Activated naive CD8-positive, alpha-beta T cell treated with anti-CD3 and anti-CD28 coated beads for 36 hours (primary cell): ENCODE data around the gene ENG. TPM values are rescaled to one million over a fixed set of nuclear protein-coding genes. Genes with fewer than 3 reads are reported as not detected.
A peak's percentile ranks its signal among the peaks of the same experiment; 100 is the strongest.

Experiments
- DNase-seq: peaks from one replicate; pipeline ENCODE4 v3.0.0; 2021
- H3K27ac Mint-ChIP-seq: one replicate; pipeline ENCODE4 v1.8.0; 2022; ENCODE audit warnings: mild to moderate bottlenecking, moderate library complexity, mixed read lengths
- H3K27me3 Mint-ChIP-seq: one replicate; pipeline ENCODE4 v1.8.0; 2022; ENCODE audit warnings: mild to moderate bottlenecking, mixed read lengths
- H3K36me3 Mint-ChIP-seq: one replicate; pipeline ENCODE4 v1.8.0; 2021; ENCODE audit warnings: mild to moderate bottlenecking, mixed read lengths
- H3K4me1 Mint-ChIP-seq: one replicate; pipeline ENCODE4 v1.8.0; 2021; ENCODE audit warnings: mixed read lengths
- H3K4me3 Mint-ChIP-seq: one replicate; pipeline ENCODE4 v1.8.0; 2022; ENCODE audit warnings: mild to moderate bottlenecking, moderate library complexity, mixed read lengths
- H3K9me3 Mint-ChIP-seq: one replicate; pipeline ENCODE4 v1.8.0; 2022; ENCODE audit warnings: mixed read lengths
- total RNA-seq, 2 experiments: library from RNA; stranded (reverse); gene quantifications; one replicate each; pipeline ENCODE4 v1.2.3, GENCODE V29; 2021

The ENG gene
- total RNA-seq, 2 experiments from 2014 or later = 17.7 to 18.8 TPM

DNA sequence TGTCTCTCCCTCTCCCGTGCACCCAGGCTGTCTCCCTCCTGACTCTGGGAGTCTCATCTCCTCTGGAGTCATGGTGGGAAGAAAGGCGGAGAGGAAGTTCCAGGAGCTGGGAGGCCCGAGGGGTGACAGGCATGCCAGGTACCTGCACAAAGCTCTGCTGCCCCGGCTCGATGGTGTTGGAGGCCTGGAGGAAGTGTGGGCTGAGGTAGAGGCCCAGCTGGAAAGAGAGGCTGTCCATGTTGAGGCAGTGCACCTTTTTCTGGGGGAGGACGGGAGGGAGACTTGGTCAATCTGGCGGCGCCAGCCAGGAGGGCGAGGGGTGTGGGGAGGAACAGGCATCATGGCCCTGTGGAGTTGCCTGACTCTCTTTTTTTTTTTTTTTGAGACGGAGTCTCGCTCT is 35.9 kb downstream of the ENG start:
- Mint-ChIP-seq H3K27me3 (no peaks in the 10 kb centered on the region), H3K9me3 (no peaks in the 10 kb centered on the region), H3K4me3 (no peak overlapping the region), H3K27ac (no peak overlapping the region), H3K36me3 (no peaks in the 10 kb centered on the region), H3K4me1 (no peaks in the 10 kb centered on the region)
- DNase-seq = no peak

DNA sequence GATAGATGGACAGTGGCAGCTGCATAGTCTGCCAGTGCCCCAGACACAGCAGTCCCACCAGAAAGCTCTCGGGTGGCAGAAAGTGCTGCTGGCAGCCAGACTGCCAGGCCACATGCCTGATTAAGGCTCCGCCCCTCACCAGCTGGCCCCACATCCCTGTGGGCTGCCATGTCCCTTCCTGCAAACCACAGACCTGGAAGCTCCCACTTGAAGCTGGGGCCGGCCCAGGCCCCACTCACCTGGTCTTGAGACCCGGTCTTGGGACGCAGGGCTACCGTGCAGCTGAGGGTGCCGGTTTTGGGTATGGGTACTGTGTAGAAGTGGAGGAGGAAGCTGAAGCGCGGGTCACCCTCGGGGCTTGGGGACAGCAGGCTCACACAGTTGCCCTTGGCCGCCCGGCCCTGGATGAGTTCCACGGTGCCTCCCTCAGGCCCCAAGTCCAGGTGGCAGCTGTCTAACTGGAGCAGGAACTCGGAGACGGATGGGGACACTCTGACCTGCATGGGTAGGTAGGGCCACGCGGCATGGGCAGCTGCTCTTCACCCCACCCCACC is 36.5 kb downstream of the ENG start:
- H3K27ac Mint-ChIP-seq = no peak overlapping the region
- no peaks in the 10 kb centered on the region for H3K9me3 Mint-ChIP-seq
- no peak overlapping the region for H3K4me3 Mint-ChIP-seq
- H3K4me1 Mint-ChIP-seq = no peaks in the 10 kb centered on the region
- DNase-seq = no peak
- no peaks in the 10 kb centered on the region for H3K27me3 Mint-ChIP-seq
- no peaks in the 10 kb centered on the region for H3K36me3 Mint-ChIP-seq

DNA sequence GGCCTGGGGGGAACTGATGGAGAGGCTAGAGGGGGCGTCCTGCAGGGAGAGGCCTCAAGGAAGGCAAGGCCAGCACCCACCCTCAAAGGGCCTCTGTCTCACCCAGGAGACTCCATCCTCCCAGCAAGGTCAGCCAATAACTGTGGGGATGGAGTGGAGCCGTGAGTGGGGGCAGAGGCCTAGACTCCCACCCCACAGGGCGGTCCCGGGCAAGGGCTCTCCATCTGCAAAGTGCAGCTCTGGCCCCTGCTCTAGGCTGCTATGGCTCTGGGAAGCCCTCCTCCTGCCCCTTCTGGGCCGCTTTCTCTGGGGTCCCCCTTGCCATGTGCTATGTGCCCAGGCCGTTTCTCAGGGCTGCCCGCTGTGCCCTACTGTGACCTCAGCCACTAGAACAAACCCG is 37.7 kb downstream of the ENG start:
- H3K4me1 Mint-ChIP-seq = no peaks in the 10 kb centered on the region
- H3K4me3 Mint-ChIP-seq = no peak overlapping the region
- no peaks in the 10 kb centered on the region for H3K27me3 Mint-ChIP-seq
- DNase-seq = no peak
- H3K9me3 Mint-ChIP-seq = no peaks in the 10 kb centered on the region
- no peak overlapping the region for H3K27ac Mint-ChIP-seq
- no peaks in the 10 kb centered on the region for H3K36me3 Mint-ChIP-seq

DNA sequence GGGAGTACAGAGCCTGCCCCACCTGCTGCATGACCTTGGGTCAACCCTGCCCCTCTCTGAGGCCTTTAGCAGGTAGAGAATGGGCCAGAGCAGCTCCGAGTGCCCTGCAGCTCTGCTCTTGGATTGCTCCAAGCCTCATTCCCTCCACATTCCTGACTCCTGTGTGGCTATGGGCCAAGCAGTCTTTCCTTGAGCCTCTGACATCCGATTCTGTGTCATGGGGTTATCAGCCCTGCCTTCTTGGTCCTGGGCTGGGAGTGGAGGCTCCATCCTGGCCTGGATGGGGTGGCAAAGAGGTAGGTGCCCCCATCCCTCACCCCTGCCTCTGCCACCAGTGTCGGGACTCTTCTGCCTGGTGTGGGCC is 38.1 kb downstream of the ENG start:
- no peaks in the 10 kb centered on the region for H3K9me3 Mint-ChIP-seq
- H3K4me3 Mint-ChIP-seq = no peak overlapping the region
- H3K4me1 Mint-ChIP-seq = no peaks in the 10 kb centered on the region
- DNase-seq = no peak
- H3K36me3 Mint-ChIP-seq = no peaks in the 10 kb centered on the region
- H3K27me3 Mint-ChIP-seq = no peaks in the 10 kb centered on the region
- no peak overlapping the region for H3K27ac Mint-ChIP-seq

DNA sequence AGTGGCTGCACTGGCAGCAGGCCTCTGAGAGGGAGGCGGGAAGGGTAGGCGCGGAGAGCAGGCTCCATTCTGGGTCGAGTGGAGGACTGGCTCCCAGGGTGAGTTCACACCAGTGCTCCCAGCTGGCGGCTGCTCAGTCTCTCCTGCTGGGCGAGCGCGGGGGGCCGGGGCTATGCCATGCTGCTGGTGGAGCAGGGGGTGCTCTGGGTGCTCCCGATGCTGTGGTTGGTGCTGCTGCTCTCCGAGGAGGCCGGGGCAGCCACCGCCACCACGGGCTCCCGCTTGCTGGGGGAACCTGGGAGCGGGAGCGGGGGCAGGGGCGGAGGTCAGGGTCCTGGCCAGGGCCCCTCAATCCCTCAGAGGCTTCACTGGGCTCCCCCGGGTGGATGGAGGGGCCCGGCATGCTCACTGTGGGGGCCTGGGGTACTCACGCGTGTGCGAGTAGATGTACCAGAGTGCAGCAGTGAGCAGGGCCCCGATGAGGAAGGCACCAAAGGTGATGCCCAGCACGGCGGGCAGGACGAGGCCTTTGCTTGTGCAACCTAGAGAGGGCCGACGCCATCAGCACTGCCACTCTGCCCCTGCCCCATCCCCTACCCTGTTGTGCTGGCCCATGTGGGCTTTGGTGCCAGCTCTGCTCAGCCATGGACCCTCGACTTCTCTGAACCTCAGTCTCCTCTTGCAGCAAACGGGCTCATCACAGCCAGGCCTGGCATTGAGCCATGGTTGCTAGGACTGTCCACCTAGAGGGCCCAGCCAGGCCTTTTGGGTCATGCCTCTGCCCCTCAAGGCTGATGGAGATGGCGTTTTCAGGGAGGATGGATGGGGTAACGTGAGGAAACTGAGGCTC is 38.7 kb downstream of the ENG start:
- Mint-ChIP-seq H3K27me3 (no peaks in the 10 kb centered on the region), H3K9me3 (no peaks in the 10 kb centered on the region), H3K36me3 (peaks cover under 1% of the 10 kb centered on the region), H3K4me1 (no peaks in the 10 kb centered on the region), H3K27ac (no peak overlapping the region), H3K4me3 (no peak overlapping the region)
- no peak for DNase-seq

DNA sequence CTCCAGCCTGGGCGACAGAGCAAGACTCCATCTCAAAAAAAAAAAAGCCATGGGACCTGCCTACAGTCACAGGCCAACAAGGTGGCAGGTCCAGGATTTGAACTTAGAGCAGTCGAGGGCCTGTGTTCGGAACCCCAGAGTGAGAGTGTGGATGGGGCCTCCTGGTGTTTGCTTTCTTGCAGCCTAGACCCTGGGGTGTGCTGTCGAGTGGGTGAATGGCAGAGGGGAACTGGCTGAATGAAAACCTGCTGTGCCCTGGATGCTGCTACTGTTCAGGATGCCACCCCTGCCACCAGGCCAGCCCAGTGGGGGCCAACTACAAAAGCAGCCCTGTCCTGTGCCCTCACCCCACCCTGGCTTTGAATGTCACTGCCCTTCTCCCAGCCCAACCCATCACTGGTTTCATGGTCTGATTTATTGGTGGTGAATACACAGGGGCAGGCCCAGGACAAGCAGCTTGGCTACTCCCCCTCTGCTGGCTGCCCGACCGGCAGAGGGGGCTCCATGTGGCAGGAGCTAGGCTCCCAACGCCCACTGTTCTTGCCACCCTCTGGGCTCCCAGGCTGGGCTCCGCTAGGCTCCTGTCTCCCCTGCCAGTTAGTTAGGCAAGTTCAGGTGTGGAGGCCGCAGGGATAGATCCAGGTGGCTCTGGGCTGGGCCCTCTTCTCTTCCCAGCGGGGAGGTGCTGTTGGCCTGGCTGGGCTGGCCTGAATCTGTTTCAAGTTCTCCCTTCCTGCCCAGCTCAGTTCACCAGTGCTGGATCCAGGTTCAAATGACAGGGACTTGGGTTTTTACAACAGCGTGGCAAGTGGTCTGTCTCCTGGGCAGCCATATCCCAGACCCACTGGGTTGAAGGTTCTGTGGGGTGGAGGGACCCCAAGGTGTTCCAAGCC is 39.6 kb downstream of the ENG start:
- no peak for DNase-seq
- H3K27me3 Mint-ChIP-seq = no peaks in the 10 kb centered on the region
- H3K36me3 Mint-ChIP-seq = peaks cover 3% of the 10 kb centered on the region
- no peak overlapping the region for H3K4me3 Mint-ChIP-seq
- H3K4me1 Mint-ChIP-seq = no peaks in the 10 kb centered on the region
- H3K27ac Mint-ChIP-seq = no peak overlapping the region
- H3K9me3 Mint-ChIP-seq = no peaks in the 10 kb centered on the region

DNA sequence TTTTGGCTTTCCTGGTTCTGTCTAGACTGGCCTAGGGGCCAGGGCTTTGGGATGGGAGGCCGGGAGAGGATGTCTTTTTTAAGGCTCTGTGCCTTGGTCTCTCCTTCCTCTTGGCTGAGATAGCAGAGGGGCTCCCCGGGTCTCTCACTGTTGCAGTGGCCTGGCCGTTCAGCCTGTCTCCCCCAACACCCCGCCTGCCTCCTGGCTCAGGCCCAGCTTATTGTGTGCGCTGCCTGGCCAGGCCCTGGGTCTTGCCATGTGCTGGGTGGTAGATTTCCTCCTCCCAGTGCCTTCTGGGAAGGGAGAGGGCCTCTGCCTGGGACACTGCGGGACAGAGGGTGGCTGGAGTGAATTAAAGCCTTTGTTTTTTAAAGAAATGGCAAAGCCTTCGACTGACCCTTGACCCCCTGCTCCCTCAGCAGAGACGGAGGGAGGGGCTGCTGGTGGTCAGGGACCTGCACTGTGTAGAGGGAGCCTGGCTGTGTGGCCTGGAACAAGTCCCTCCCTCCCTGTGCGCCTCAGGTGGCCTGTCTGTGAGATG is 40.7 kb downstream of the ENG start:
- peaks cover 3% of the 10 kb centered on the region for H3K36me3 Mint-ChIP-seq
- DNase-seq = no peak
- H3K27ac Mint-ChIP-seq = no peak overlapping the region
- H3K27me3 Mint-ChIP-seq = no peaks in the 10 kb centered on the region
- H3K4me3 Mint-ChIP-seq = no peak overlapping the region
- no peaks in the 10 kb centered on the region for H3K4me1 Mint-ChIP-seq
- H3K9me3 Mint-ChIP-seq = no peaks in the 10 kb centered on the region

DNA sequence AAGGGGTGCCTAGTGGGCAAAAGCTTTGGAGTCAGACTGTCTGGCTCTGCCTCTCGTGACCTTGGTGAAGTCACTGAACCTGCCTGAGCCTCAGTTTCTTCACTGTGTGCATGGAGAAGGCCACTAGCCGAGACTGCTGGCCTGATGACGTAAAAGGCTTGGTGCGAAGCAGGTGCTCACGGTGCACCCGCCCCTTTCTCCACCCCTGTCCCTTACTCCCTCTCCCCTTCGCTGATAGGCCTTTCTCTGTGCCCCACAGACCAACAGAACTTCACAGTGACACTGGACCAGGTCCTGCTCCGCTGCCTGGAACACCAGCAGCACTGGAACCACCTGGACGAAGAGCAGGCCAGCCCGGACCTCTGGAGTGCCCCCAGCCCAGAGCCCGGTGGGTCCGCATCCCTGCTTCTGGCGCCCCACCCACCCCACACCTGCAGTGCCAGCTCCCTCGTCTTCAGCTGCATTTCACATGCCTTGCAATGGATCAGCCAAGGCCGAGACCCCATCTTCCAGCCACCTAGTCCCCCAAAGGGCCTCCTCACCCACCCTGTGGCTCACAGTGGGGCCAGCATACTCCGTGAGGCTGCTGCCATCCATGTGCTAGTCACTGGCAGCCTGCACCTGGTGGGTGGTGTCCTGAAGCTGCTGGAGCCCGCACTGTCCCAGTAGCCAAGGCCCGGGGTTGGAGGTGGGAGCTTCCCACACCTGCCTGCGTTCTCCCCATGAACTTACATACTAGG is 41.4 kb downstream of the ENG start:
- Mint-ChIP-seq H3K27me3 (no peaks in the 10 kb centered on the region), H3K27ac (peak overlapping the region; percentile 58), H3K4me1 (no peaks in the 10 kb centered on the region), H3K4me3 (no peak overlapping the region), H3K36me3 (peaks cover 3% of the 10 kb centered on the region), H3K9me3 (no peaks in the 10 kb centered on the region)
- DNase-seq = no peak

DNA sequence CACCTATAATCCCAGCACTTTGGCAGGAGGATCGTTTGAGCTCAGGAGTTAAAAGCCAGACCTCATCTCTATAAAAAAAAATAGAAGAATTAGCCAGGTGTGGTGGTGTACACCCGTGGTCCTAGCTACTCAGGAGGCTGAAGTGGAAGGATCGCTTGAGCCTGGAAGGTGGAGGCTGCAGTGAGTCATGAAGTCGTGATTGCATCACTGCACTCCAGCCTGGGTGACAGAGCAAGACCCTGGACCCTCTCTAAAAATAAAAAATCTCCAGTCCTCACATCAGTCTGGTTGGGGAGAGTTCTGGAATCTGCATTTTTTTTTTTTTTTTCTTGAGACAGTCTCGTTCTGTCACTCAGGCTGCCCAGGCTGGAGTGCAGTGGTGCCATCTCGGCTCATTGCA is 42.4 kb downstream of the ENG start:
- Mint-ChIP-seq H3K27ac (no peak overlapping the region), H3K4me1 (no peaks in the 10 kb centered on the region), H3K4me3 (no peak overlapping the region), H3K27me3 (no peaks in the 10 kb centered on the region), H3K9me3 (no peaks in the 10 kb centered on the region), H3K36me3 (peaks cover 3% of the 10 kb centered on the region)
- no peak for DNase-seq

DNA sequence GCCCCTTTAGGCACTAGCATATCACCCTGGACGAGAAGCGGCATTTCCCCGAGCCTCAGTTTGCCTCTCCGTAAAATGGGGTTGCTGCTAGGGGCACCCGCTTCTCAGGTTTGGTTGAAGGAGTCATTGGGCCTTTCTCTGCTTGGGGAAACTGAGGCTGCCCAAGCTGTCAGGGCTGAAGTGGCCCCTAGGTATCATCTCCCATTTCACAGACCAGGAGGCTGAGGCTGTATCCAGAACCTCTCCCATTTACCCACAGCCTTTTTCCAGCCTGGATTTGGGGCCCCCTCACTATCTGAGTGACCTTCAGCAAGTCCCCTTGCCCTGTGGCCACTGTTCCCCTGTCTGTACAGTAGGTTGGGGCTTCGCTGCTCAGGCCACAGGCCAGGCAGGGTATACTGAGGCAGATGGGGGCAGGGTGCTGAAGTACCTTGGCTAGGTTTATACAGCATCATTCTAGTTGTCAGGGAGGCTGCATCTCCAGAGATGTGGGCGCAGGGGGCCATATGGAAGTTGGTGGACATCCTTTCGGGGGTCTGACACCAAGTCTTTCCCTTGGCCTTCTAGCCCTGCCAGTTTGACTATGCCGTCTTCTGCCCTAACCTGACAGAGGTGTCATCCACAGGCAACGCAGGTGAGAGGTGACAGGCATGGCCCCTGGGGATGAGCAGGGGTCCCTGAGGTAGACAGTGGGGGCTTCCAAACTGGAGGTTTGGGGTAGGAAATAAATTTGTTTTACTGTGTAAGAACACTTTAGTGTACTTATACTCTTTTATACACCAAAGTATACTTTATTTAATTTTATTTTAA is 43.9 kb downstream of the ENG start:
- H3K27ac Mint-ChIP-seq = no peak overlapping the region
- H3K36me3 Mint-ChIP-seq = peaks cover 9% of the 10 kb centered on the region
- H3K4me3 Mint-ChIP-seq = no peak overlapping the region
- DNase-seq = no peak
- H3K9me3 Mint-ChIP-seq = no peaks in the 10 kb centered on the region
- H3K27me3 Mint-ChIP-seq = no peaks in the 10 kb centered on the region
- peaks cover 2% of the 10 kb centered on the region for H3K4me1 Mint-ChIP-seq

DNA sequence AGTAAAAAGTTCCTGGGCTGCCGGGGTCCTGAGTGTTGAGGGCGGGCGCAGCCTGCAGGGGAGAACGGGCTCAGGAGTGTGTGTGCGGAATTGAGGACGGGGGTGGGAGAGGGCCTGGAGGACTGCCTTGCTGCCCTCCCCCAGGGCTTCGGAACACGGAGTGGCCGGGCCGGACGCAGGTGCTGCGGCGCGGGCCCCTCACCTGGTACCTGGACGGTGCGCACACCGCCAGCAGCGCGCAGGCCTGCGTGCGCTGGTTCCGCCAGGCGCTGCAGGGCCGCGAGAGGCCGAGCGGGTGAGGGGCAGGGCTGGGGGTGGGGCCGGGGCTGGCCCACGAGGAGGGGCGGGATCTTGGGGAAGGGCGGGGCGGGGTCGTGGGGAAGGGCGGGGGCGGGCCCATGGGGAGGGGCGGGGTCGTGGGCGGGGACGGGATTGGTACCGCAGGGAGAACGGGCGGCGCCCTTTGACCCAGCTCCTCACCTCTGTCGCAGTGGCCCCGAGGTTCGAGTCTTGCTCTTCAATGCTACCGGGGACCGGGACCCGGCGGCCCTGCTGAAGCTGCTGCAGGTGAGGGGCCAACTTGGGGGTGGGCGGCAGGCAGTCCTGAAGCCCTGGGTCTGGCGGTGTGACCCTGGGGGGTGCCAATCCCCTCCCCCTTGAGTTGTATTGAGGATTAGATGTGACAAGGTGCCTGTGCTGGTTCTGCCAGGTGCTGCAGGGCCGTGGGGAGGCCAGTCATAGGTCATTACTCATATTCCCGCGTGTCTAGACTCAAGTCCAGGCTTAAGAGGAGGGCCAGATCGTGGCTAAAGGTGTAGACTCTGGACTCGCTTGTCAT is 44.7 kb downstream of the ENG start:
- H3K4me3 Mint-ChIP-seq = no peak overlapping the region
- no peak for DNase-seq
- peaks cover 9% of the 10 kb centered on the region for H3K36me3 Mint-ChIP-seq
- no peak overlapping the region for H3K27ac Mint-ChIP-seq
- peaks cover 2% of the 10 kb centered on the region for H3K4me1 Mint-ChIP-seq
- H3K9me3 Mint-ChIP-seq = no peaks in the 10 kb centered on the region
- H3K27me3 Mint-ChIP-seq = no peaks in the 10 kb centered on the region

DNA sequence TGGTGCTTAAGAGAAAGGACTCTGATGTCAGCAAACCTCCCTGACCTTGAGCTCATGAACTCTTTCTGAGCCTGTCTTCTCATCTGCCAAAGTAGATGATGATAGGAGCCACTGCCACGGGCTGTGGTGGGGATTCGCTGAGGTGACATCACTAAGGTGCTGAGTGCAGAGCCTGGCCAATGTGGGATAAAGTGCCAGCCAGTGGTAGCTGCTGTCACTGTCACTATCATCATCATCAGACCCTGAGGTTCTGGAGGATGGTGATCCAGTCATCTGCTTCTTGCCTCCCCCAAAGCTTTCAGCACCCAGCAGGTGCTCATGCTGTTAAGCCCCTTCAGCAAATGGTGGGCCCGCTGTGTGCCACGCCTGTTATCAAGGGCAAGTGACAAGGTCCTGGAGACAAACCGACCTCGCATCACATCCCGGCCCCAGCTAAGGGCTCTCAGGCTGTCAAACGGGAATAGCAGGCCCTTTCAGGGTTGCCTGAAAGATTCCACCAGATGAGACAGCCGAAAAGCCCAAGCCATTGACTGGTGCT is 45.4 kb downstream of the ENG start:
- H3K36me3 Mint-ChIP-seq = peaks cover 9% of the 10 kb centered on the region
- H3K4me3 Mint-ChIP-seq = no peak overlapping the region
- no peaks in the 10 kb centered on the region for H3K9me3 Mint-ChIP-seq
- no peak for DNase-seq
- H3K27ac Mint-ChIP-seq = no peak overlapping the region
- no peaks in the 10 kb centered on the region for H3K27me3 Mint-ChIP-seq
- peaks cover 5% of the 10 kb centered on the region for H3K4me1 Mint-ChIP-seq

DNA sequence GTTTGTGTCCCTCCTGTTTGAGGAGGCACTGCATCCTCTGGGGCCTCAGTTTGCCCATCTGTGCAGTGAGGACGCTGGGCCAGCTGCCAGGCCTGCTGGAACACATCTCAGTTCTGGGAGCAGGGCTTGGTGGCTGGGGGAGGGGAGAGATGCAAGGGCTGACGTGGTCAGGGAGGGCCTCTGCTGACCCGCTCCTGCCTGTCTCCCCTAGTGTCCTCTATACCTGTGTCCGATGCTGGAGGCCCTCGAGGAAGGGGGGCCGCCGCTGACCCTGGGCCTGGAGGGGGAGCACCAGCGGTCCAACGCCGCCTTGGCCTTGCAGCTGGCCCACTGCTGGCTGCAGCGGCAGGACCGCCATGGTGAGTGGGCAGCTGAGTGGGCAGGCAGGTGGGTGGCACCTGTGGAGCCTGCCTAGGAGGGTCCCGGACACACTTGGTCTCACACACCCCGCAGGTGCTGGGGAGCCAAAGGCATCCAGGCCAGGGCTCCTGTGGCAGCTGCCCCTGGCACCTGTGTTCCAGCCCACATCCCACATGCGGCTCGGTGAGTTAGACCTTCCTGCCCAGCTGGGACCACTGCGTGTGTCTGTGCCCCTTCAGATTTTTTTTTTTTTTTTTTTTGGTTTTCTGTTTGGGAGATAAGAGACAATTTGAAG is 46.0 kb downstream of the ENG start:
- Mint-ChIP-seq H3K27ac (no peak overlapping the region), H3K36me3 (peaks cover 9% of the 10 kb centered on the region), H3K4me1 (peaks cover 8% of the 10 kb centered on the region), H3K27me3 (no peaks in the 10 kb centered on the region), H3K9me3 (no peaks in the 10 kb centered on the region), H3K4me3 (no peak overlapping the region)
- DNase-seq = no peak
